Measurements from ENCODE around the gene TDRD3. TPM values are rescaled to one million over a fixed set of nuclear protein-coding genes. Genes with fewer than 3 reads are reported as not detected.

The TDRD3 gene
- total and polyA plus RNA-seq, 2 donors (not counting 1 experiment from before 2014, with no cell fraction given): 5.6 to 23.7 TPM

- DNase-seq: no peak
- Histone ChIP-seq H3K27me3 (replicated peaks in 1 of 4; ENCODE audit: control extremely low read depth in 1 of 4, control insufficient read depth in 3 of 4, insufficient read depth in 4 of 4, low read length in 3 of 4) (peaks cover 0 to 3% (median 0%) of the 10 kb centered on the region in 4 experiments), H3K79me2 (ENCODE audit: control insufficient read depth, insufficient read depth, low read length) (no peaks in the 10 kb centered on the region), H3K27ac (ENCODE audit: low read length in 2 of 2) (no peak overlapping the region), H3K36me3 (replicated peaks in 1 of 2; ENCODE audit: control extremely low read depth in 1 of 2, control insufficient read depth in 1 of 2, extremely low read depth in 1 of 2, insufficient read depth in 2 of 2, low read length in 1 of 2) (no peaks in the 10 kb centered on the region), H3K4me3 (ENCODE audit: control extremely low read depth in 1 of 5, extremely low read depth in 1 of 5, insufficient read depth in 1 of 5, low read depth in 2 of 5, low read length in 4 of 5) (no peak overlapping the region), H4K20me1 (ENCODE audit: control insufficient read depth, insufficient read depth, low read length, poor library complexity, severe bottlenecking) (no peaks in the 10 kb centered on the region), H3K9me3 (ENCODE audit: control extremely low read depth in 1 of 3, control insufficient read depth in 2 of 3, insufficient read depth in 1 of 3, low read length in 2 of 3) (peaks cover 0 to 11% (median 0%) of the 10 kb centered on the region in 3 donors), H3K4me2 (replicated peaks; ENCODE audit: low read depth, low read length, poor library complexity, severe bottlenecking) (no peak overlapping the region), H3K9ac (ENCODE audit: low read length) (no peak overlapping the region), H2AFZ (ENCODE audit: insufficient read depth, low read depth, low read length, poor library complexity, severe bottlenecking) (no peak overlapping the region), H3K4me1 (ENCODE audit: control insufficient read depth in 2 of 2, insufficient read depth in 2 of 2, low read length in 2 of 2) (no peaks in the 10 kb centered on the region)
- intact Hi-C loops (cut with micrococcal nuclease): no loop called here
- WGBS (ENCODE audit: insufficient coverage): 74% methylated on average over 8 of the region's 15 CpGs
- H3K27ac Mint-ChIP-seq: no peak overlapping the region
- CTCF ChIA-PET: no interaction called here
- no peak for TF ChIP-seq CTCF (IDR thresholded peaks at IDR 0.05)
- TF ChIP-seq EZH2 (IDR thresholded peaks at IDR 0.05; ENCODE audit: borderline replicate concordance, insufficient read depth, low read depth, low read length, poor library complexity, severe bottlenecking): no peak
- H3K27me3 Mint-ChIP-seq: no peaks in the 10 kb centered on the region
- ATAC-seq (ENCODE audit: low read depth): no peak
- H3K4me1 Mint-ChIP-seq: no peaks in the 10 kb centered on the region
- H3K9me3 Mint-ChIP-seq (ENCODE audit: insufficient read depth): peaks cover 4% of the 10 kb centered on the region
- POLR2A ChIA-PET: no interaction called here
- H3K4me3 Mint-ChIP-seq: no peak overlapping the region
Measured at GRCh38 chr13:60583911-60584753, 187.1 kb downstream of the TDRD3 start.

GRCh38 chr13:60584976-60585375 is 188.0 kb downstream of the TDRD3 start:
- ChIA-PET CTCF (no interaction called here), POLR2A (no interaction called here)
- no peak overlapping the region for H3K27ac ChIP-seq (ENCODE audit: low read length in 2 of 2)
- no peak overlapping the region for H3K9ac ChIP-seq (ENCODE audit: low read length)
- DNase-seq: no peak
- no peaks in the 10 kb centered on the region for H4K20me1 ChIP-seq (ENCODE audit: control insufficient read depth, insufficient read depth, low read length, poor library complexity, severe bottlenecking)
- no peaks in the 10 kb centered on the region for H3K79me2 ChIP-seq (ENCODE audit: control insufficient read depth, insufficient read depth, low read length)
- no peak overlapping the region for H3K4me3 ChIP-seq (ENCODE audit: control extremely low read depth in 1 of 5, extremely low read depth in 1 of 5, insufficient read depth in 1 of 5, low read depth in 2 of 5, low read length in 4 of 5)
- no peak overlapping the region for H3K4me2 ChIP-seq (replicated peaks; ENCODE audit: low read depth, low read length, poor library complexity, severe bottlenecking)
- peaks cover 0 to 3% (median 0%) of the 10 kb centered on the region in 4 experiments for H3K27me3 ChIP-seq (replicated peaks in 1 of 4; ENCODE audit: control extremely low read depth in 1 of 4, control insufficient read depth in 3 of 4, insufficient read depth in 4 of 4, low read length in 3 of 4)
- H3K27me3 Mint-ChIP-seq: no peaks in the 10 kb centered on the region
- H3K4me1 Mint-ChIP-seq: no peaks in the 10 kb centered on the region
- H3K4me1 ChIP-seq (ENCODE audit: control insufficient read depth in 2 of 2, insufficient read depth in 2 of 2, low read length in 2 of 2): no peaks in the 10 kb centered on the region
- peaks cover 0 to 11% (median 0%) of the 10 kb centered on the region in 3 donors for H3K9me3 ChIP-seq (ENCODE audit: control extremely low read depth in 1 of 3, control insufficient read depth in 2 of 3, insufficient read depth in 1 of 3, low read length in 2 of 3)
- 91% methylated on average over 11 of the region's 11 CpGs for WGBS (ENCODE audit: insufficient coverage)
- H3K36me3 ChIP-seq (replicated peaks in 1 of 2; ENCODE audit: control extremely low read depth in 1 of 2, control insufficient read depth in 1 of 2, extremely low read depth in 1 of 2, insufficient read depth in 2 of 2, low read length in 1 of 2): no peaks in the 10 kb centered on the region
- H2AFZ ChIP-seq (ENCODE audit: insufficient read depth, low read depth, low read length, poor library complexity, severe bottlenecking): no peak overlapping the region
- H3K9me3 Mint-ChIP-seq (ENCODE audit: insufficient read depth): peaks cover 4% of the 10 kb centered on the region
- no peak for ATAC-seq (ENCODE audit: low read depth)
- no peak overlapping the region for H3K4me3 Mint-ChIP-seq
- TF ChIP-seq CTCF (IDR thresholded peaks at IDR 0.05): no peak
- TF ChIP-seq EZH2 (IDR thresholded peaks at IDR 0.05; ENCODE audit: borderline replicate concordance, insufficient read depth, low read depth, low read length, poor library complexity, severe bottlenecking): no peak
- H3K27ac Mint-ChIP-seq: no peak overlapping the region
- intact Hi-C loops (cut with micrococcal nuclease): no loop called here

Measured in B cell (primary cell).